ENCODE data around the gene PCBD2.
"Not testable (repeated sequence)": the region's sequence is repeated elsewhere in the genome, so short reads cannot be mapped to it uniquely, and the experiment has no call there.

The PCBD2 gene

DNA sequence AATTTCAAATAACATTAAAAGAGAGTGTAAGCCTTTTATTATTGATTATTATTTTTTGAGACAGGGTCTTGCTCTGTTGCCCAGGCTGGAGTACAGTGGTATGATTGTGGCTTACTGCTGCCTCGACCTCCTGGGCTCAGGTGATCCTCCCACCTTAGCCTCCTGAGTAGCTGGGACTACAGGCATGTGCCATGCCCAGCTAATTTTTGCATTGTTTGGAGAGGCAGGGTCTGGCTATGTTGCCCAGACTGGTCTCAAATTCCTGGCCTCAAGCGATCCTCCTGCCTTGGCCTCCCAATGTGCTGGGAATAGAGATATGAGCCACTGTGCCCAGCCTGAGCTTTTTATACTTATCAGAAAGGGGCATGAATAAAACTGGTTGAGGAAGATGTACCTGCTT lies 5.8 kb downstream of the PCBD2 start:
- not testable (repeated sequence) for DNase-seq

DNA sequence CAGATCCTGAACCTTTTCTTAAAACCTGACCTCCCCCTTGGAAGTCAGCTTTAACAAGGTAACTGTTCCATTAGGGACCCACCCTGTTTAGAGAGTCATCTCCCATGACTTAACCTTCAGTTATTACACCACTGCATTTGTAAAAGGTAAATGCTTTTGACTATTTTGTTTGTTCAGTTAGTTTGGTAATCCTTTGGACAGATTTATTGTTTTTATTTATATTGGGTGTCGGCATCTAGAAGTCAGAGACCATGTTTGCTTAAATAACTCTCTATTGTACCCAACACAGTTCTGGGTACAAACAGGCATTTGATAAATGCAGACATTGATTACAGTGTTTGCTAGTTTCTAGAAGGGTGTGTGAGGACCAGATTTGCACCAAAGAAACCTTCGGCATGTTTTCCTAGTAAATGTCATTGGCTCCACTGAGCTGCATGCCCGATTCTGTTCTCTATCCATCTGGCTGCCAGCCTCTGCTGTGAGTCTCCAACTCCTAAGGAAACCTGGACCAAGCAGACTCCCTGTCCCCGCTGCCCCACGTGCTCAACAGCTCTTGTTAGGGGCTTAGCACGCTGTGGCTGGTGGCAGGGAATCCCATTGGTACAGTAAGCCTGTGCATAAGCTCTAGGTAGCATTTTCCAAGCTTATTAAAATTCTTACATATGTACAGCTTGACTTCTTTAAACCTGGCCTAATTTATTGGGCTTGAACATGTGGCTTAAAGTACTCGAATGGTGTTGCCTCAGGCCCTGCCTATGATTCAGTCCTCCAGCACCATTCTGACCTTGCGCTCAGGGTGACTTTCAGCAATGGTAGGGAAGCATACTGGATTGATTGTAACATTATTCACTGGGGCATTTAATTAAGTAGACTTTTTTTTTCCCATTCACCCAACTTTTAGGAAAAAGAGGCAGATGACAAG lies 6.6 kb downstream of the PCBD2 start:
- no peak for DNase-seq

DNA sequence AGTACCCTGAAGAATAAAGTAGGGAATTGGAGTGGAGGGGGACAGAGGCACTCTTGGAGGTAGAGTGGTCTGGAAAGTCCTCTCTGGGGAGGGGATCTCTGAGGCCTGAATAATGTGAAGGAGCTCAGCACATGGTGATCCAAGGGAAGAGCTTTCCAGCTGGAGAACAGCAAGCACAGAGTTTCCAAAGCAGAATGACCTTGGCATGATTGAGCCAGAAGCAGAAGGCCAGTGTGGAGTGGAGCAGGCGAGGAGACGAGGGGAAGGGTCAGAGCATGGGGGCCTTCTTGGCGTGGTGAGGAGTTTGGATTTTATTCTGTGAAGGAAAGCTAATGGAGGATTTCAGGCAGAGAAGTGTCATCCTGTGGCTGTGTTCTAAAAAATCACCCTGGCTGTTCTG lies 8.3 kb downstream of the PCBD2 start:
- DNase-seq: no peak

DNA sequence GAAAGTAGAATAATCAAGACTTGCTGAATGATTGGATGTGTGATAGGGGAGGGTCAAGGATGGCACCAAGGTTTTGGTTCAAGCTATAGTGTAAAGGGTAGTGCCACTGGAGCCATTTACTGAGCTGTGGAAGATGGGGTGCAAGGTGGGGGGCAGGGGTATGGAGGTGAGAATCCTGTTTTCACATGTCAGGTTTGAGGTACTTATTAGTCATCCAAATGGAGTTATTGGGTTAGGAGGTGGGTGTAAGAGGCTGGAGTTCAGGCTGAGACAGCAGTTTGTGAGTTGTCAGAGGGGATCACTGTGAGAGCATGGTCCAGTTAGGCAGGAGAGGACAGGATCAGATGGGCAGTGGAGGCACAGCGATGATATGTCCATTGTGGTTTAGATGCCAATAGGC lies 8.9 kb downstream of the PCBD2 start:
- DNase-seq: no peak

DNA sequence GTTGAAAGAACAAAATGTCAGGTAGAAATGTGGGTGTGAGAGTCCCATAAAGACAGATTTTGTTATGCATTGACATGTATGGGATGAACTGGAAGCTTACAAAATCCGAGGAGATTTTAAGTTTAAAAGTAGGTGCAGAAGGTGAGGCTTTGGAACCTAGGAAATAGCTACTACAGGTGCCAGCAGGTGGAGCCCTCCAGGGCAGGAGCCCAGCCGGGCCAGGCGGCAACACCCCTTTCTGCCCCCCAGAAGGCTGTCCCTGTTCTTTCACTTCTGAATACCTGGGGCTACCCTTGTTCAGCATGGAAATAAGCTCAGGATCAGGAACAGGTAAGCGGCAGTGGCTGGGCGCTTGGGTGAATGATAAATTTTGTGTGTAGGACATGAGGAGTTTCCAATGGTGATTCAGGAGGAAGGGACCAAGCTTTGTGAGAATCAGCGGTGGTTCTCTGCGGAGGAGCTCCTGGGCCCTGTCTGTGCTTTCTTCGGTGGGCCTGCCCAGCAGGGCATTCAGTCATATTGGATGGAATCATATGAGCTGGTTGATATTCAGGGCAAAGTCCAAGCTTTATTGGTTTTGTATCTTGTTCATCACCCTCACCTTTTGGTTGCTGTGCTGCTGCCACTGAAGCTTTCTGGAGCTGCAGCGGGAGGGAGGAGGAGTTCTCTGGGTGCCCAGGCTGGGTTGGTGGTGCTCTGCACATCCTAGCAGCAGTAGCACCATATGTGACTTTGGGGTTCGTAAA lies 12.3 kb downstream of the PCBD2 start:
- DNase-seq: no peak

DNA sequence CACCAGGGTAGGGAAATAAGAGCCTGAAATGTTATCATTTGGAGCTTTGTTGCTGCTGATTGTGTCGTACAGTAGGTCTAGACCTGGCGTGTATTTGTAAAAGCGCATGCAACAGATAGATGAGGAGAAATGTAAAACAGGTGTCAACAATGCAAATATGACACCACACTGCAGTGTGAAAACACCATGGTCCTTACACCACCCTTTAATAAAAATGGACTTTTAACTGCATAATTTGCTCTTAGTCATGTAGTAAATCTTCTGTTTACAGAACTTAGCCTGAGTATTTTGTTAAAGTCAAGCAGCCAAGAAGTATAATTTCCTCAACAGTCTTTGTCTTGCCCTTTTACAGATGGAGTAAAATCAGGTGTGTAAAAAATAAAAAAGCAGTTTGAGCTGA lies 13.9 kb downstream of the PCBD2 start:
- no peak for DNase-seq

DNA sequence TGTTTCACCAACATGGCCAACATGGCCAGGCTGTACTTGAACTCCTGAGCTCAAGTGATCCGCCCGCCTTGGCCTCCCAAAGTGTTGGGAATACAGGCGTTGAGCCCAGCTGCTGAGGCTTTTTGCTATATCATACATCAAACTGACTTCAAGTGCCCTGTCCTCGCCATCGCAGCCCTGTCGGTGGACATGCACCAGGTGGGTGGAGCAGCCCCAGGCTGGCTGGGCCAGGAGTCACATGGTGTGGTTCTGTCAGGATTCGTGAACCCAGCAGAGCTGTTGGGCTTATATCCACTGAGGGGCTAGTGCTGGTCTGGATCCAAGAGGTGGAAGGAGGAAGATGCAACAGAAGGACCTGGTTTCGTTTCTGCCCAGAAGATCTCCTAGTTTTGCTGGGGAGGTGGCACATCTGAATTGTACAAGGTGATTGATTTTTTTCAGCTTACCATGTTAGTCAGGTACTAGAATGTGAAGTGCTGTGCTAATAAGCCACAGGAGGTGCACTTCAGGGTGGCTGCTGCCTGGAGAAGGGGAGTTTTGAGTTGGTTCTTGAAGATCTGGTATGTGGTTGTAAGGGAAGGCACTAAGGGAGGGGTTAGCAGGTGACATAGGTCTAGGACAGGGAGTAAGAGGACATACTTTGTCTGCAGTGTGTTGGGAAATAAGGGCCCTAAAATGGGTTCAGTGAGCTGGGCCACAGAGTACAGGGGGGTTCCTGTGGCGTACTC lies 16.1 kb downstream of the PCBD2 start:
- DNase-seq: no peak

DNA sequence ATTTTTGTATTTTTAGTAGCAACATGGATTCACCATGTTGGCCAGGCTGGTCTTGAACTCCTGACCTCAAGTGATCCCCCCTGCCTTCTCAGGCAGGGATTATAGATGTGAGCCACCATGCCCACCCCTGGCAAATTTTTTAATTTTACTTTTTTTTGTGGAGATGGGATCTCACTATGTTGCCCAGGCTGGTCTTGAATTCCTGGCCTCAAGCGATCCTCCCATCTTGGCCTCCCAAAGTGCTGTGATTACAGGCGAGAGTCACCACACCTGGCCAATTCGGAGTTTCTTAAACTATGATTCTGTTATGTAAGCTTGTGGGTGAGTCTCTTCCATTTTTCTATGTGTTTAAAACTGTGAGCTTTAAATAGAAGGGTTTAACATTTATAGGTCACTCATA lies 27.6 kb downstream of the PCBD2 start:
- no peak for DNase-seq

DNA sequence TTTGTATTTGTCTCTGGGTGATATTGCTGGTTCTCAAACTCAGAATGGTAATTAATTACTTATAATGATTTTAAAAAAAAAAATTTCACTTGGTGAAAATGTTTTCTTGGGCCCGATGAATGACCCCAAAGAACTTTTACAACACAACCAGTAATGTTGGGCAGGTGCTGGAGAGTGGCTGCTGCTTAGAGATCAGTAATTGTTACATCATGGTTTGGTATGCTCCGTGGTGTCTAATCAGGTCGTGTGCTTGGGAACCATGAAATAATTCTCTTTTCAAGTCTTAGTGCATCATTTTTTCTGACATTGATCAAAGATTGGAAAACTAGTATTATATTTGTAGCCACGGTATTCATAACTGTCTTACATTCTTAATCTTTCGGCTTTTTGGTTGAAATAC lies 29.3 kb downstream of the PCBD2 start:
- DNase-seq: no peak

DNA sequence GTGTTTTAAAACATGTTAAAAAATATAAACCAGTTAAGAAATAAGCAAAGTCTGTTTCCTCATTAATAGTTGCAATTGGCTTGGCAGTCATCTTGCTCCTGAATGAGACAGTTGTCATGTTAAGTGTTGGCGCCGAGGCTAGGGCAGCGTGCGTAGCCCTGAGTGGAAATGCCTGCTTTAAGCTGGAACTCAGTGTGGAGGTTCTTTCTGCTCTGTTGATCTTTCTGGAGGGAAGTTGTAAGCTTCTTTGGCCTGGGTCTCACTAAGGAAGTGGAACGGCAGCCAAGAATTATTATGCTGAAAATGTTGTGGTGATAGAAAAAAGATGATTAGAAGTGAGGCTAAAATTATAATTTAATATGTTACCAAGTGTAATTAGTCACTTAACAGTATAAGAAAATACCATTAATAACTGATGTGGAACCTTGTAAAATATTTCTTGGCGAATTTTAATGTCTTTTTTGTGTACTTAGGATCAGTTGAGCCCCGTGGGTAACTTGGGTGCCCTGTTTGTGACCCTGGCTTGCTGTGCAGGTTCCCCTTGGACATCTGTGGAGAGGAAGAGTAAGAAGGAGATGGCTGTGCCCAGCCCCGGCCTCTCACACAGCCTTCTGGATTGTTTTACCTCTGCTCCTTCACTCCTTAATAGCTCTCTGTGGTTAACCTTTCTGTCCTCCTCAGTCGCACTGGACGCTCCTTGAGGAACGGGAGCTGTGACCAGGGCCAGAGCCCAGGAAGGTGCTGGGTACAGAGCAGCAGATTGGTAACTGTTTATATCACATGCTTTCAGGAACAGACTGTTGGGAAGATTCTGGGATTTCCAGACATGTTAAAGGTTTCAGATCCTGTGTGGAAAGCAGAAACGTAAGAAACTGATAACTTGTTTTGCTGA lies 31.0 kb downstream of the PCBD2 start:
- DNase-seq: no peak

DNA sequence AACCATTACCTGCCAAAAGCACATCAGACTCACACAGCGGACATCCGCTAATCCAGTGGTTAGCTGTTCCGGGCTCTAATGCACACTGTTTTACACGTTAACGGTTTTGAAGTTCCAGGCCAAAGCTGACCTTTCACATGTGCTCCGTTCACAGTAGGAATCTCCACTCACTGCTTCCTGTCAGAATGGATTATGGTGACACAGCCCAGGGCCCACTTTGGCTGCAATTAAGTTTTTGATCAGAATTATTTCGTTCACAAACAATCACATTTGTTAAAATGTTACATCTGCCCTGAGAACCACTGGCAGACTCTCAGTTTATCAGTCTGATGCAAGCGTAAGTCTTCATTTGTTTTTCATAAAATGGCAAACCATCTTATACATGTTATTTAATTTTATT lies 32.6 kb downstream of the PCBD2 start:
- DNase-seq: no peak

DNA sequence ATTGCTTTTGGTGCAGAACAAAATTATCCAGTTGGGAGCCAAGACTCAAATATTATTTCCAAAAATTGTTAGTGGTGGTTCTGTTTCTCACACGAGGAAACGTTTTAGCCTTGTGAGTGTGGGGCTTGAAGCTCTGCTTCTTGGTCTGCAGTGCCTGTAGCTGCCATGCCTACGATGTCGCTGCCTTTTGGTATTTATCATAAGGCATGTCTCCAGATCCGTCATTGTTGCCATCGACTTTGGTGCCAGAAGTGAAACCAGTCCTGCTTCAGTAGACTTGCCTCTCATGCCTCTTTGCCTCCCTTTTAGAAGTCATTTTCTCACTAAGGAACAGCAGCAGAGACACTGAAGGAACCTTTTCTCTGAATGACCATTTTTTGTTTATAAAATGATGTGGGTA lies 33.1 kb downstream of the PCBD2 start:
- no peak for DNase-seq

DNA sequence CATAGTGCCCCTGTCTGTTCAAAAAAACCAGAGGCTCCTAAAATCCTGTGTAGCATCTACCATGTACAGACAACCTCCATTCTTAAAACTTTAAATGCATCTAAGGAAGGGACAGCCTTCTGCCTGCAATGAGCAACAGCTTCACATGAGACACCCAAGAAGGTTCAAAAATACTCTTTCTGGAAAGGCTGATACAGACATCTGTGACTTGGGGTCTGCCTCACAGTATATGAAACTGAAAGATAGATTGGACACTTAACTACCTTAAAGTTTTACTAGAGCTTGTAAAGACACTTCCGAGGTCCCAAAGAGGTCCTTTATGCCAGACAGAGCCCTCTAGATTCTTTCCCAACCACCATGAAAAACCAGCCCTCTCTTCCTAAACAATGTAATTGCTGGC lies 34.6 kb downstream of the PCBD2 start:
- DNase-seq: no peak

DNA sequence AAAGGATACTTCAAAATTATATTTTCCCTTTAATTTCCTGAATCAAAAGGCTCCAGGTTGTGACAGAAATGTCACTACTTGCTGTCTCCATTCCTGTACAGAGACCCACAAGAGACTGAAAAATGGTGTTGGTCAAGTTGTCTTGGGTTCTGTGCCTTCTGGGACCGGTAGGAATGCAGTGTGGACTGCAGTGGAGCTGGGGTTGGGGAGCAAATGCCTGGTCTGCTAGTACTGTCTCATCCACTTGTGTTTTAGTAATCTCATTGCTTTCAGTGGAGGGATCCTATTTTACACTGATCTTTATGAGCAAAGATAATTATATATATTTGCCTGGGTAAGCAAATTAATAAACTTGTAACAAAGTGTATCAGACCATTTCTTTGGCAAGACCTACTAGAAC lies 38.6 kb downstream of the PCBD2 start:
- no peak for DNase-seq

DNA sequence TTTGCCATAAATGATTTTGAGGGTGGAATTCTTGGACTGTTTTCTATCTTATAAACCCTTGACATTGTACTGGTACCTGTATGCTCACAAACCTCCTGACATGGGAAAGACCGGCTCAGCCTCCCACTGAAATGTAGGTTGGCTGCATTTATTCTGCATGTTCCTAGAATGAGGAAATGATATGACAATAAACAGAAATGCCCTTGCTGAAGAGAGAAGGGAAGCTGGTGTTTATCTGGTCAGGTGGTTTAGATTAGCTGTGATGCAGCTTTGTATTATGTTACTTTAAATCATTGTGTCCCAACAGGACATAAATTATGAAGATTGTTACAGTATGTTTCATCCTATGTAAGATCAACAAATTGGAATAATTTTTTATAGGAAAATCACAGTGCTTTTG lies 39.7 kb downstream of the PCBD2 start:
- DNase-seq: no peak

DNA sequence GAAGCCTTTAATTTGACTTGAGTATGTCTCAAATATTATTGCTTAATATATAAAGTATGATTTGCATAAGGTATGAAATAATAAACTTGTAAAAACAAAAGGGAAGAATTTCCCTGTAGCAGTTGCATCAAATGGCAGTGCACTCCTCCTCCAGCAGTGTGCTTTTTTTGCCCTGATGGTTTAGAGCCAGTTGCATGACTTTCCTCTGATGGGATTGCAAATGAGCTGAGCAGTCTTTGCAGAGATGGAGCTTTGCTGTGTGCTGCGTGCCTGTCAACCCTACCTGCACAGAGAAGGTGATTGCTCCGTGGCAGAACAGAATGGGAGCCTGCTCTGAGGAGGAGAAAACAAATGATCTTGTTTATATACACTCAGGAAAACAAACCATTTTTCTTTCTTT lies 40.1 kb downstream of the PCBD2 start:
- DNase-seq: no peak

DNA sequence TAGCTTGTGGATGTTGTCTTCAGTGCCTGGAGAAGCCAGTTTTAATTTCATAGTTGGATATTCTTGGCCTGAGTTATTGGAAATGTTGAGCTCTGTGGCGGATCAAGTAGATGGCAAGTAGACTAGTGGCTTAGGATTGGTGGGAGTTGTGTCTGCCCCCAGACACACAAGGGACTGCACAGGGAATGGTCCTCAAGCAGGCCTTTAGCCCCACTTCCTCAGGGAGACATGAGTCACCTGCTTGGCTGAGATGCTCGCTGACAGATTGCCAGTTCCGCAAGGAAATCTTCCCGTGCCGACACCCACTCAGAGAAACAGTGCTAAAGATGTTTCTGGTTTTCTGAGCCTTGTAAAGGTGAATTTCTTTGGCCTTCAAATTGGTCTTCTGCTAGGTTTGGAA lies 44.0 kb downstream of the PCBD2 start:
- no peak for DNase-seq

DNA sequence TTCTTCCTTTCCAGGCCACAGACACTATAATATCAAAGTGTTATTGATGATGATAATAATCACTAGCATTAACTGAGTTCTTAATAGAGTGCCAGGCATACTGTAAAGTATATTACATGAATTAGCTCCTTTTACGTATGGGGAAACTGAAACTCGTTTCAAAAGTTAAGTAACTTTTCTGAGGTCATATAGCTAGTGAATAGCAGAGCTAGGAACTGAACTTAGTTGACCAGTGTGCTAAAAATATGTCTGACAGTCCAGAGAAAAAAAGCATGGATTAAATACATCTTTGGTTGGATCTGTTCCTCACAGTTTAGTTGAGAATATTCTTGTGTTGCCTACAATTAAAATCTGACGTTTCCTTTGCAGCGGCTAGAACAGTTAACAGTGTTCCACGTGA lies 44.4 kb downstream of the PCBD2 start:
- DNase-seq: no peak

DNA sequence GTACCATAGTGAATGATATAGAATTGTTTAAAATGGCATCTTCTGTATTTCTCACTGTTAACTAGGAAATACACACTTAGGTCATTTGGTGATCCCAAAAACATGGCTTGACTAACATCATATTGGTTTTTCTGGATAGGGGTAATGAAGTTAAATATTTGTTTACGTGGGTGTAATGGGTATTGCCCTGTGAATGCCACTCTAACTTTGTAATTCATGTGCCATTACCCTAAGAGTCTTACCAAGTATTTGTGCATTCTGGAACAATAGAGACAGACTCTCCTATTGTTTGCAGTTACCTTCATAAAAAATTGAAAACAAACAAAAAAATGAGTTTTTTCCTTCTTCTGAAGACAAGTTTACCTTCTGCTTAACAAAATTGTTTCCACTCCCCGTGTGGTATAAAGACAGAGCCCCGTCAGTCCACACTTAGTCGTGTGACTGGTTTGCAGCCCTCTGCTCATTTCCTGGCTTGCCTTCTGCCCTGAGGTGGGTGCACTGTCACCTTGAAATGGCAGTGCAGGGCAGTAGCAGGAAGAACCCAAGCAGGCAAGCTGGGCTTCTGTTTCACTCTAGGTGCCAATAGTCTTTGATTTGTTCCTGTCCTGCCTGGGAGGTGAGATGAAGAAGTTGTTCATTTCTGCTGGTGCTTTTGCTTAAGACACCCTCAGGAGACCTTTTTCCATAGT lies 53.1 kb downstream of the PCBD2 start:
- DNase-seq: no peak

DNA sequence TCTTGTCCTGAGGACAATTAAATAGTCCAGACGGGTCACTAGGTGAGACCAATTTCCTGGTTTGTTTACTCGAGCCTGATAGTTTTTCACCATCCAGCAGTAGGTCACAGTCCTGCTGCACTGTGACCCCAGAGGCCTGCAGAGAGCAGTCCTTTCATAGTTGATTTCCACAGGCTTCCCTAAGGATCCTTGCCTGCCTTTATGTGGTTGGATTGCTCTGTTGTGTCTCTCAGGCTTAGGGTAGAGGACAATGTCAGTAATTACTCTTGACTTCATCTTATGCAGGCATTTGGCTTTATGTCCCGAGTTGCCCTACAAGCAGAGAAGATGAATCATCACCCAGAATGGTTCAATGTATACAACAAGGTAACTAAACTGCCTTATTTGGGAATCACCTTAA lies 53.8 kb downstream of the PCBD2 start:
- DNase-seq: no peak

DNA sequence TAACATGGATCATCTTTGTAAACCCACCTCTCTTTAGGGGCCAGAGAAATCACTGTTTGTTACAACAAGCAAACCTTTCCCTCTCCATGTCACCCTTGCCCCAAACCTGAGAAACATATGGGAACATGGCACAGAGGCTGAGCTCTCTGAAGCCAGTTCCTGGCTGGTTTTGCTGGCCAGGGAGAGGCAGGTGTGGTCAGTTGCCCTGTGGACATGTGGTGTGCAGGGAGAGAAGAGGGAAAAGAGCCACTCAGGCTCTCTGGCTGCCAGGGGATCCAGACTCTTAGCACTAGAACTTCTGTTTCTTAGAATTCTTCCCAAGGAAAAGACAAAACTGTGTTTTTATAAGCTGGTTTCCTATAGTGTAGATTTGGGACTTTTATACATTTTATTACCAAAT lies 58.2 kb downstream of the PCBD2 start:
- DNase-seq: no peak

All from NCI-H2081 treated with DMSO at 0.1 percent for 48 hours (cell line).